Measurements from ENCODE around the gene ATXN1.

- TF ChIP-seq POLR2A (IDR thresholded peaks at IDR 0.05): no peak
- TF ChIP-seq CTCF (IDR thresholded peaks at IDR 0.05): no peak
Measured at GRCh38 chr6:16274885-16275589, 486.2 kb downstream of the ATXN1 start.

All from lower leg skin (tissue), 3 donors.